NCI-H146 treated with DMSO at 0.1 percent for 48 hours (cell line): ENCODE data around the gene IFI27L1.
"Not testable (repeated sequence)": the region's sequence is repeated elsewhere in the genome, so short reads cannot be mapped to it uniquely, and the experiment has no call there.

Source experiments
- DNase-seq: peaks from one replicate; lab custom pipeline; 2025; ENCODE audit not compliant: unreplicated experiment; lab: John Stamatoyannopoulos, UW

Gene IFI27L1

GRCh38 chr14:94047581-94047980 lies 33.5 kb upstream of the IFI27L1 start:
- DNase-seq: no peak

DNA sequence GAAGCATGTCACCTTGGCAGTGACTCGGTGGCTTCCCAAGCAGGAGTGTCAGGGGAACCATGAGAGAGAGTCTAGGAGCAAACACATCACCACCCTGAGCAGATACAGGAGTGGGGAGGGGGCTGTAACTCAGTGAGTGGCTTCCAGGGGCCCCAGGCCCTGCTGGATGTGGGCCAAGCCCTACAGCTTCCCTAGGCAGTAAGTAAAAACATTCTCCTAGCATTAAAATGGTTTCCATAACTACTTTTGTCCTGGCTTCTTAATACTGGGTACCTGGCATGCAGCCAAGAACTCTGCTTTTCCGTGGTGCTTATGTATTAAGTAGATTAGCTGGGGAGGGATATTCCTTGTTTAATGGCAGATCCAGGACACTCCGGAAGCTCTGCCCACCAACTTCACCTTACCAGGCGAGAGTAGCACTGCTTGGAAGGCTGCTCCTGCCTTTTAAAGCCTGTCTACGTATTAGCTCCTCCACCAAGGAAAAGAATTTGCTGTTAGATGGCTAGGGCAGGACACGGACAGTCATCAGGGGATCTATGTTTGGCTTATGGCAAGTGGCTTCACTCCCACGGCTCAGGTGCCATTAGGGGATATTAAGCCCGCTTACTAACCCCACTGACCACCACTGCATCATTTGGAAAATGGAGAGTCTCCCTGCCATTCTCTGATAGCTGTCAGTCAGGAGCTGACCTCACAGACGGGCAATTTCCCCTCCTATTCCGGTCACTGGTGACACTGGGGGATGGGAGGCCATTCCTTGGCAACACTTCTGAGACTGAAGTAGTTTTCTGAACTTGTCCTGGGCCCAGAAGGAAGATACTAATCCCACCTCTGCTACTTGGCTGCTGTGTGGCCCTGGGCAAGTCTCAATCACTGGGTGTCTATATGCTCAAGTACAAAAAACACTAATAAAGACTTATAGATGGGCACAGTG lies 32.2 kb upstream of the IFI27L1 start:
- peak; percentile 75 for DNase-seq

DNA sequence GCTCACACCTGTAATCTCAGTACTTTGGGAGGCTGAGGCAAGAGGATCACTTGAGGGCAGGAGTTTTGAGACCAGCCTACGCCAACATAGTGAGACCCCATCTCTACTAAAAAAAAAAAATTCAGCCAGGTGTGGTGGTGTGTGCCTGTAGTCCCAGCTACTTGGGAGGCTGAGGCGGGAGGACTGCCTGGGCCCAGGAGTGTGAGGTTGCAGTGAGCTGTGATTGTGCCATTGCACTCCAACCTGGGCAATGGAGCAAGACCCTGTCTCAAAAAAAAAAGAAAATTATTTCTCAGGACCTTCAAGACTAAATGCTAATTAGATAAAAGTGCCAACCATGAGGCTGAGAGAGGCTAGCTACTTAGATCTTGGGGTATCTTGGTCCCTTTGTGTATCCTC lies 31.5 kb upstream of the IFI27L1 start:
- DNase-seq: no peak

- no peak for DNase-seq
Observed at GRCh38 chr14:94050231-94050880, 30.8 kb upstream of the IFI27L1 start.

- DNase-seq: no peak
Observed at GRCh38 chr14:94051115-94051514, 30.0 kb upstream of the IFI27L1 start.

DNA sequence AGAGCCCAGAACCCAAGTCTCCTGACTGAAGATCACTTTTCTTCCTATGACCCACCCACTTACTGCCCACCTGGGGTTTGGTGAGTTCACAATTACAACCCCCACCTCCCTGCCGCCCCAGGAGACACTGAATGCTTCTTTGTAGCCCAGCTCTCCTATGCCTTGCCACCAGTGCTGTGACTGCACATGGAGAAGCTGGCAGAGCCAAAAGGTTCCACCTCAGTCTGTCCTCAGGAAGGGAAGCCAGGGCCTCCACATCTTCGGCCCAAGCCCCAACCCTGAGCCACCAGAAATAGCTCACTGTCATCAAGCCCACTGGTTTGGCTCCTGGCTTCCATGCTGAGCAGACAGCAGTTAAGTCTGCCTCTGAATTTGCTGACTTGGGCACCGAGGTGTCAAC lies 29.3 kb upstream of the IFI27L1 start:
- no peak for DNase-seq

DNA sequence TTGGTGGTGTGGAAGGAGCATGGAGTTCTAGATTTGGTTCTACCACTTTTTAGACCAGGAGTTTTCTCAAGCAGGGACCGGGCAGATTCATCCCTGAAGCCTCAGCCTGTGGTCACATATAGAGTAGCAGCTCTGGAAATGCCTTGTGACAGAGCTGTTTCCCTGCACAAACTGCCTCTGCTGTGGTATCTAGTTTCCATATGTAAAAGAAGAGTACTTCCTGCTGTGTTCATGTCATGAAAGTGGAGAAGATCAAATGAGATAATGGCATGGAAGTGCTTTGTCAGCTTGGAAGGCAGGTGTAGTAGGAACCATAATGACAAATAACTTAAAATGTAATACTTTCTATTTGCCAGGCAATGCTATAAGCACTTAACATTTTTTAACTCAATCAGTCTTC lies 28.9 kb upstream of the IFI27L1 start:
- DNase-seq: peak; percentile 50

GRCh38 chr14:94052662-94053061 lies 28.4 kb upstream of the IFI27L1 start:
- no peak for DNase-seq

DNA sequence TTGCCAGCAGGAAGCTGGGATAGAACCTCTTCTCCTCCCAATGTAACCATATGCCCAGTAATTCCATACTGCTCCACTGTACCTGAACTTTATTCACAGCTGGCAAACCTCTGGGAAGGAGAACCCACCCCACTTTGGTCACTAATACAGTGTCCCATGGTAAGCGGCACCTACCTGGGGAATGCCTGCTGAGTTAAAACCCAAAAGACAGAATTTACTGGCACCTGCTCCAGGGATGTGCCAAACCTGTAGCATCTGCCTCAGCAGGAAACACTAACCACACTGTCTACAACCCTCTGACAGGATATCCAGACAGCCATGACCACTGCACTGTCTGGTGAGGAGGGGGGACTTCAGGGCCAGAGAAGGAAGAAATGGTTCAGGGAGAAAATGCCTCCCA lies 26.7 kb upstream of the IFI27L1 start:
- no peak for DNase-seq

DNA sequence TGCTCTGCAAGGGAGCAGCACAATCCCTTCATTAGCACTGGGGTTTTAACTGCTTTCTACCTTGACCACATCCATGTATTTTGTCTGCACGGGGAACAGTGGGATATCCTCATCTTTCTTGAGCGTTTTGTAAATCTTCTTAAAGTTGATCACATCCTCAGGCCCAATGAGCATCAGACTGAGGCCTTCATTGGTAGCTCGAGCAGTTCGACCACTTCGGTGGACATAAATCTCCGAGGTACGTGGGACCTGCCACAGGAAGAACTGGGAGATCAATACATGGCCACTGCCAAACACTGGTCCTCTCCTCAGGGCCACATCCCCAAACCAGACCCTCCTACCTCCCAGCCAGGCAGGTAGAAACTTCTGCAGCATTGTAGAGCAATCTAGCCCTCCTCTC lies 26.2 kb upstream of the IFI27L1 start:
- DNase-seq: no peak

DNA sequence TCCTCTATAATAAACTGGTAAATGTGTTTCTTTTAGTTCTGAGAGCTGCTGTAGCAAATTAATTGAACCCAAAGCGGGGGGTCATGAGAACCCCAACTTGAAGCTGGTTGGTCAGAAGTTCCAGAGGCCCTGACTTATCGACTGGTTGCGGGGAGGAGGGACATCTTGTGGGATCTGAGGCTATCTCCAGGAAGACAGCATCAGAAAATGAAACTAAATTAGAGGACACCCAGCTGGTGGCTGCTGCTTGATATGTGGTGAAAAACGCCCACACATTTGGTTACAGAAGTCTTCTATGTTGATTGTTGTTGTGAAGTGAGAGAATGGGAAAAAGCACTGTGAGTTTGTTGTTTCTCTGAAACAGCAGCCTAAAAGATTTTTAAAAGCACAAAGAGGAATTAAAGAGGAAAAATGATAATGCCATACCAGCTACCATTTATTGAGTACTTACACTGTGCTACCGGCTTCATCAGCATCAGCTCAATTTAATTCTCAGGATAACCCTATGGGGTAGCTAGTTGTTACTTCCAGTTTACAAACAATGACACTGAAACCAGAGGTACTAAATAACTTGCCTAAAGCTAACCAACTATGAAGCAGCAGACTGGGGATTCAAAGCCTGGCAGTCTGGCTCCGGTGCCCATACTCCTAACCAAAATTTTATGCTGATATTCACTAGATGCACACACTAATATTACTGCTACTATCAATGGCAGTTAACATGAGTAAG lies 24.4 kb upstream of the IFI27L1 start:
- no peak for DNase-seq

GRCh38 chr14:94058128-94058673 lies 22.9 kb upstream of the IFI27L1 start:
- no peak for DNase-seq

DNA sequence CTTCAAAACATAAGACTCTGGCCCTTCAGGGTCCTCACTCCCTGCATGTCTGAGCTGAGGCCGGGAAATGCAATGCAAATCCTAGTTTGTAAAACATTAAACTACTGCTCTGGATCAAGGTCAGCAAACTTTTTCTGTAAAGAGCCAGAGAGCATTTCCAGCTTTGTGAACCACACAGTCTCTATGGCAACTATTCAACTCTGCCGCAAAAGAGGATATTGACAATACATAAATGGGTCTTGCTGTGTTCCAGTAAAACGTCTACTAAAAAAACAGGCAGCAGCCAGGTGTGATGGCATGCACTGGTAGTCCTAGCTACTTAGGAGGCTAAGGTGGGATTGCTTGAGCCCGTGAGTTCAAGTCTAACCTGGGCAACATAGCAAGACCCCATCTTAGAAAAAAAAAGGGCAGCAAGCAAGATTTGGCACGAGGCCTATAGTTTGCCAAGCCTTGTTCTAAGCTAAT lies 22.4 kb upstream of the IFI27L1 start:
- DNase-seq: no peak

DNA sequence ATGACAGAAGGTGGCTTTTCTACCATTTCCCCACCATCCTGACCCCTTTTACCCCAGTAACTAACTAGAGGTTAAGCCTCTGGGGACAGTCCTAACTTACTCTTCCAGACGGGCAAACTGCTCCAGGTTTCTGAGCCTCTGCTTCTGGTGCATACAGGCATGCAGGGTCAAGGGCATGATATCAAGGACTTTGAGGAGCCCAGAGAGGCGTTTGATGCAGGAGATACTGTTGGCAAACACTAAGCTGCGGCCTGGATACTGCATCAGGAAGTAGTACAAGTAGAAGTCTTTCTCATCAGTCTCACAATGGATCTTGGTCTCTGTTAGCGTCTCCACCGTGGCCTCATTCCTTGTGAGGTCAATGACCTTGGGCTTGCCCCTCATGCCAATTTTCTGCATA lies 21.1 kb upstream of the IFI27L1 start:
- DNase-seq: no peak

DNA sequence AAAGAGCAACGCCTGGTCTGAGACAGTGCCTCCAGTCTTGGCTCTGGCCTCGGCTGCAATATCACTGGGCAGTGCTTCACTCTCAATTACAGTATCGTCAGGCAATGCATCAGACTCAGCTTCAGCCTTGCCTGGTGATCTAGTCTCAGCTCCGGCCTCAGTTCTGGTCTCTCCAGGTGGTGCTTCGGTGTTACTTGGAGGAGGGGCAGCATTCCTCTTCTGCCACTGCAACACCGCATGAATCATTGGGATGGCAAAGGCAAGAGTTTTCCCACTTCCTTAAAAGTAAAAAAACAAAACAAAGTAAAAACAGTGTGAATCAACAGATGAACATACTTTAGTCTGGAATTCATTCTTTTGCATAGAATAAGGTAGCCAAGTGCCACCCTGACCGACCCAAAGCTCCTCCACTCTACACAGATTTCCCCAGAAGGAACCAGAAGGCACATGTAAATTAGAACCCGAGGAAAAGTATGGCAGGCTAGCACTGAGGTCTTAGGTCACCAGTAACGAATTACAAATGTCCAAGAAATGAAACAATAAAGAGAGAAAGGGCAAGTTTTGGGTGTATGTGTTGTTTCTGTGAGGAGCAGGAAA lies 18.7 kb upstream of the IFI27L1 start:
- no peak for DNase-seq

DNA sequence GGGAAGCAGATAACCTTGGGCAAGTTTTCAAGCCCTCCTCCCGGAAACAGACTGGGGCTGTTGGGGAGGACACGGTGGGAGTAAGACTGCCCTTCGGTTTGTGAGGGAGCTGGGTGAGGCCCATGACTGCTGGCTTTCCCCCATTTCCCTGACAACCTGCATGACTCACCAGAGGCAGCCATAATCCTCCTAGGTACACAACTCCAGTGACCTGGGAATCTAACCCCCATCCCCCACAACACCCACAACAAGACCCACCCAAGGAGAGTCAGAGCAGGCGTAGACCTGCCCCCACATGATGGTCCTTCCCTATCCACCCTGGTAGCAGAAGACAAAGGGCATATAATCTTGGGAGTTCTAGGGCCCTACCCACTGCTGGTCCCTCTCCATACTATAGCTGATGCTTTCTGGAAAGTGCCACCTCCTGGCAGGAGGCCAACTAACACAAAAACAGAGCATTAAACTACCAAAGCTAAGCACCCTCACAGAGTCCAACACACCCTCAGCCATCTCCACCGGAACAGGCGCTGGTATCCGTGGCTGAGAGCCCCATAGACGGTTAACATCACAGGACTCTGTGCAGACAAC lies 14.9 kb upstream of the IFI27L1 start:
- no peak for DNase-seq

DNA sequence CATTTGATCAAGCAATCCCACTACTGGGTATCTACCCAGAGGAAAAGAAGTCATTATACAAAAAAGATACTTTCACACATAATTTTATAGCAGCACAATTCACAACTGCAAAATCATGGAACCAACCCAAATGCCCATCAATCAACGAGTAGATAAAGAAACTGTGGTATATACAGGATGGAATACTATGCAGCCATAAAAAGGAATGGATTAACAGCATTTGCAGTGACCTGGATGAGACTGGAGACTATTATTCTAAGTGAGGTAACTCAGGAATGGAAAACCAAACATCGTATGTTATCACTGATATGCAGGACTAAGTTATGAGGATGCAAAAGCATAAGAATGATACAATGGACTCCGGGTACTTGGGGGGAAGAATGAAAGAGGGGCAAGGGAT lies 9.0 kb upstream of the IFI27L1 start:
- not testable (repeated sequence) for DNase-seq

GRCh38 chr14:94074534-94074933 lies 6.6 kb upstream of the IFI27L1 start:
- no peak for DNase-seq

DNA sequence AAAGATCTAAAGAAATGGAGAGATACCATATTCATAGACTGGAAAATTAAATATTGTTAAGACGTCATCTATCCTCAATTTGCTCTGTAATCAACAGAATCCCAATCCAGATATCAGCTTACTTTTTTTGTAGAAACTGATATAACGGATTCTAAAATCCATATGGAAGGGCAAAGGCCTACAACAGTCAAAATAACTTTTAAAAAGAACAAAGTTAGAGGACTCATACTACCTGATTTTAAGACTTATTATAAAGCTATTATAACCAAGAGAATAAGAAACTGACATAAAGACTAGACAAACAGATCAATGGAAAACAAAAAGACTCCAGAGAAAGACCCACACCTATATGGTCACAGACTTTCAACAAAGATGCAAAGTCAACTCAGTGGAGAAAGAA lies 6.1 kb upstream of the IFI27L1 start:
- no peak for DNase-seq

- DNase-seq: no peak
Observed at GRCh38 chr14:94077111-94077821, 3.8 kb upstream of the IFI27L1 start.
